ENCODE data around the gene SHMT2.

SHMT2 gene

DNA sequence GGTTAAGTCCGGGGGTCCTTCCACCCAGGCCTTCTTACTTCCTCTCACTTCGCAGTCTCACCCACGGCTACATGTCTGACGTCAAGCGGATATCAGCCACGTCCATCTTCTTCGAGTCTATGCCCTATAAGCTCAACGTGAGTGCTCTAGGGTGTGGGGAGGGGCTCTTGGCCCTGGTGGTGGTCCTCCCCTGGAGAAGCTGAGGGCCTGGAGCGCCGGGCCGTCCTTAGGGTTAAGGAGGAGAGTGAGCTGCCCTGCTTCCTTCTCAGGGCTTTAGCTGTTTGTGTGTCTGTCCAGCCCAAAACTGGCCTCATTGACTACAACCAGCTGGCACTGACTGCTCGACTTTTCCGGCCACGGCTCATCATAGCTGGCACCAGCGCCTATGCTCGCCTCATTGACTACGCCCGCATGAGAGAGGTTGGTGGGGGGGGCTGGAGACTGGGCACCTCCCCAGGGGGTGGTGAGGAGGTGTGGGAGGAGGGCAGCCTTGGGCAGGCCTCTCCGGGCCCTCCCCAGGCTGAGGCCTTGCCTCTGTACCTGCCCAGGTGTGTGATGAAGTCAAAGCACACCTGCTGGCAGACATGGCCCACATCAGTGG is 2.7 kb downstream of the SHMT2 start:
- Histone ChIP-seq H3K27ac (no peak overlapping the region), H3K79me2 (no peaks in the 10 kb centered on the region), H3K4me2 (ENCODE audit: low read length) (peak overlapping the region; percentile 40), H3K4me1 (peaks cover 15% of the 10 kb centered on the region), H3K4me3 (ENCODE audit: low read depth, low read length) (no peak overlapping the region), H3K9ac (no peak overlapping the region), H3K36me3 (ENCODE audit: control insufficient read depth, insufficient read depth, low read length) (no peaks in the 10 kb centered on the region), H3K9me3 (ENCODE audit: control insufficient read depth, low read length) (no peaks in the 10 kb centered on the region), H2AFZ (no peak overlapping the region), H3K27me3 (ENCODE audit: control insufficient read depth, insufficient read depth, low read length) (peaks cover 3% of the 10 kb centered on the region)
- TF ChIP-seq, protein P1, sequence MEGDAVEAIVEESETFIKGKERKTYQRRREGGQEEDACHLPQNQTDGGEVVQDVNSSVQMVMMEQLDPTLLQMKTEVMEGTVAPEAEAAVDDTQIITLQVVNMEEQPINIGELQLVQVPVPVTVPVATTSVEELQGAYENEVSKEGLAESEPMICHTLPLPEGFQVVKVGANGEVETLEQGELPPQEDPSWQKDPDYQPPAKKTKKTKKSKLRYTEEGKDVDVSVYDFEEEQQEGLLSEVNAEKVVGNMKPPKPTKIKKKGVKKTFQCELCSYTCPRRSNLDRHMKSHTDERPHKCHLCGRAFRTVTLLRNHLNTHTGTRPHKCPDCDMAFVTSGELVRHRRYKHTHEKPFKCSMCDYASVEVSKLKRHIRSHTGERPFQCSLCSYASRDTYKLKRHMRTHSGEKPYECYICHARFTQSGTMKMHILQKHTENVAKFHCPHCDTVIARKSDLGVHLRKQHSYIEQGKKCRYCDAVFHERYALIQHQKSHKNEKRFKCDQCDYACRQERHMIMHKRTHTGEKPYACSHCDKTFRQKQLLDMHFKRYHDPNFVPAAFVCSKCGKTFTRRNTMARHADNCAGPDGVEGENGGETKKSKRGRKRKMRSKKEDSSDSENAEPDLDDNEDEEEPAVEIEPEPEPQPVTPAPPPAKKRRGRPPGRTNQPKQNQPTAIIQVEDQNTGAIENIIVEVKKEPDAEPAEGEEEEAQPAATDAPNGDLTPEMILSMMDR (IDR thresholded peaks at IDR 0.05): no peak

DNA sequence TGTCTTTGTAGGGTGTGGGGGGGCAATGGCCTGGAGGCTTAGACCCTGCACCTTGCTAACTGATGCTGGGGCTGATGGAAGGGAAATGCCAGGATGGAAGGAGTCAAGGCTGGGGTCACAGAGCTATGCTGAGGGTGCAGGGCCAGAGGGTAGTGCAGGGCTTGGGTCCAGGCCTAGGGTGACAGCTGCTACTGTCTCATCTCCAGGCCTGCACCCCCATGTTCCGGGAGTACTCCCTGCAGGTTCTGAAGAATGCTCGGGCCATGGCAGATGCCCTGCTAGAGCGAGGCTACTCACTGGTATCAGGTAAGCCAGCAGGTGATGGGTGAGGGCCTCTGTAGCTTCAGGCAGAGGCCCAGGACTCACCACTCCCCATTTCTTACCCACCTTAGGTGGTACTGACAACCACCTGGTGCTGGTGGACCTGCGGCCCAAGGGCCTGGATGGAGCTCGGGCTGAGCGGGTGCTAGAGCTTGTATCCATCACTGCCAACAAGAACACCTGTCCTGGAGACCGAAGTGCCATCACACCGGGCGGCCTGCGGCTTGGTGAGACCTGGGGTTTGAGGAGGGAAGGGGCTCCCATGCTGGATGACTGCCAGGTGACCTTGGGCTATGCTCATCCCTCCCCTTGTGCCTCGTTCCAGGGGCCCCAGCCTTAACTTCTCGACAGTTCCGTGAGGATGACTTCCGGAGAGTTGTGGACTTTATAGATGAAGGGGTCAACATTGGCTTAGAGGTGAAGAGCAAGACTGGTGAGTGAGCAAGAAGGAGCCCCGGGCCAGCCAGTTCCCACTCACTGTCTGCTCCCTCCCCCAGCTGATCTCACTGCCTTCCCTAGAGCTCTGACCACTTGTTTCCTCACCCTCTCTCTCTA is 4.1 kb downstream of the SHMT2 start:
- no peaks in the 10 kb centered on the region for H3K79me2 ChIP-seq
- H2AFZ ChIP-seq: no peak overlapping the region
- H3K9me3 ChIP-seq (ENCODE audit: control insufficient read depth, low read length): no peaks in the 10 kb centered on the region
- H3K36me3 ChIP-seq (ENCODE audit: control insufficient read depth, insufficient read depth, low read length): no peaks in the 10 kb centered on the region
- peaks cover 3% of the 10 kb centered on the region for H3K27me3 ChIP-seq (ENCODE audit: control insufficient read depth, insufficient read depth, low read length)
- no peak overlapping the region for H3K9ac ChIP-seq
- no peak overlapping the region for H3K4me3 ChIP-seq (ENCODE audit: low read depth, low read length)
- no peak overlapping the region for H3K4me2 ChIP-seq (ENCODE audit: low read length)
- peaks cover 15% of the 10 kb centered on the region for H3K4me1 ChIP-seq
- no peak overlapping the region for H3K27ac ChIP-seq
- TF ChIP-seq, protein P1 (IDR thresholded peaks at IDR 0.05): no peak

DNA sequence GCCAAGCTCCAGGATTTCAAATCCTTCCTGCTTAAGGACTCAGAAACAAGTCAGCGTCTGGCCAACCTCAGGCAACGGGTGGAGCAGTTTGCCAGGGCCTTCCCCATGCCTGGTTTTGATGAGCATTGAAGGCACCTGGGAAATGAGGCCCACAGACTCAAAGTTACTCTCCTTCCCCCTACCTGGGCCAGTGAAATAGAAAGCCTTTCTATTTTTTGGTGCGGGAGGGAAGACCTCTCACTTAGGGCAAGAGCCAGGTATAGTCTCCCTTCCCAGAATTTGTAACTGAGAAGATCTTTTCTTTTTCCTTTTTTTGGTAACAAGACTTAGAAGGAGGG is 4.7 kb downstream of the SHMT2 start:
- H3K9ac ChIP-seq: no peak overlapping the region
- H3K27me3 ChIP-seq (ENCODE audit: control insufficient read depth, insufficient read depth, low read length): peaks cover 3% of the 10 kb centered on the region
- no peak overlapping the region for H3K4me3 ChIP-seq (ENCODE audit: low read depth, low read length)
- no peak overlapping the region for H3K27ac ChIP-seq
- no peak overlapping the region for H3K4me2 ChIP-seq (ENCODE audit: low read length)
- no peak overlapping the region for H2AFZ ChIP-seq
- H3K9me3 ChIP-seq (ENCODE audit: control insufficient read depth, low read length): no peaks in the 10 kb centered on the region
- H3K36me3 ChIP-seq (ENCODE audit: control insufficient read depth, insufficient read depth, low read length): no peaks in the 10 kb centered on the region
- TF ChIP-seq, protein P1 (IDR thresholded peaks at IDR 0.05): no peak
- H3K4me1 ChIP-seq: peaks cover 18% of the 10 kb centered on the region
- no peaks in the 10 kb centered on the region for H3K79me2 ChIP-seq

DNA sequence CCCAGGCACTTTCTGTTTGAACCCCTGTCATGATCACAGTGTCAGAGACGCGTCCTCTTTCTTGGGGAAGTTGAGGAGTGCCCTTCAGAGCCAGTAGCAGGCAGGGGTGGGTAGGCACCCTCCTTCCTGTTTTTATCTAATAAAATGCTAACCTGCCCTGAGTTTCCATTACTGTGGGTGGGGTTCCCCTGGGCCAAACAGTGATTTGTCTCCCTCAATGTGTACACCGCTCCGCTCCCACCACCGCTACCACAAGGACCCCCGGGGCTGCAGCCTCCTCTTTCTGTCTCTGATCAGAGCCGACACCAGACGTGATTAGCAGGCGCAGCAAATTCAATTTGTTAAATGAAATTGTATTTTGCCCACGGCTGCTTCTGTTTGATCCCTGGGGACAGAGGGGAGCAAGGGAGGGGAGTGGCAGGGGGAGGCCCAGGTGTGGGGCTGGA is 5.1 kb downstream of the SHMT2 start:
- H3K4me1 ChIP-seq: peaks cover 18% of the 10 kb centered on the region
- H3K79me2 ChIP-seq: no peaks in the 10 kb centered on the region
- H3K9me3 ChIP-seq (ENCODE audit: control insufficient read depth, low read length): no peaks in the 10 kb centered on the region
- TF ChIP-seq, protein P1 (IDR thresholded peaks at IDR 0.05): no peak
- no peak overlapping the region for H2AFZ ChIP-seq
- no peak overlapping the region for H3K9ac ChIP-seq
- no peak overlapping the region for H3K27ac ChIP-seq
- peaks cover 3% of the 10 kb centered on the region for H3K27me3 ChIP-seq (ENCODE audit: control insufficient read depth, insufficient read depth, low read length)
- H3K4me2 ChIP-seq (ENCODE audit: low read length): no peak overlapping the region
- H3K4me3 ChIP-seq (ENCODE audit: low read depth, low read length): no peak overlapping the region
- no peaks in the 10 kb centered on the region for H3K36me3 ChIP-seq (ENCODE audit: control insufficient read depth, insufficient read depth, low read length)

All from parathyroid adenoma (tissue), 2 donors.